Body of pancreas (tissue), 4 donors: ENCODE measurements around the gene DENND1C. TPM values are rescaled to one million over a fixed set of nuclear protein-coding genes. Genes with fewer than 3 reads are reported as not detected.

ENCODE experiments used
- ATAC-seq: fragments of 150-250 bp; one replicate; pipeline ENCODE4 v1.9.1; 2016
- DNase-seq, 4 donors: peaks; one replicate each; pipeline ENCODE4 v3.0.0-alpha.2; 2019
- H3K27ac ChIP-seq, 4 donors: fragments of 200-600 bp; sonication (generic); 1 replicate in 3 of 4; 2 replicates in 1 of 4; pipeline versions ENCODE4 v1.5.1 to v1.6.1; 2016 to 2019; ENCODE audit warnings: mild to moderate bottlenecking in 1 of 4, mixed read lengths in 1 of 4, moderate library complexity in 1 of 4
- H3K27me3 ChIP-seq, 2 donors: fragments of 200-600 bp; sonication (generic); one replicate each; pipeline ENCODE4 v1.6.0; 2016; ENCODE audit warnings: mild to moderate bottlenecking in 1 of 2
- H3K36me3 ChIP-seq, 2 donors: fragments of 200-600 bp; sonication (generic); replicated peaks in 1 of 2; 2 replicates each; pipeline ENCODE4 v1.5.1; 2016; ENCODE audit warnings: low read depth in 2 of 2; ENCODE audit not compliant: insufficient read depth in 1 of 2
- H3K4me1 ChIP-seq: fragments of 200-600 bp; sonication (generic); one replicate; pipeline ENCODE4 v1.6.0; 2016
- H3K4me3 ChIP-seq, 2 donors: fragments of 200-600 bp; sonication (generic); 1 replicate in 1 of 2; 2 replicates in 1 of 2; pipeline ENCODE4 v1.5.1; 2016 to 2019
- H3K9me3 ChIP-seq, 3 donors: fragments of 200-600 bp; sonication (generic); 1 replicate in 2 of 3; 2 replicates in 1 of 3; pipeline ENCODE4 v1.5.1; 2016
- POLR2A ChIP-seq, 3 donors: fragments of 450-650 bp; IDR thresholded peaks; one replicate each; pipeline ENCODE4 v1.6.1; 2016; ENCODE audit warnings: antibody characterized with exemption in 3 of 3, mild to moderate bottlenecking in 2 of 3
- WGBS, 2 donors: methylation state at CpG; one replicate each; pipeline ENCODE4 v1.1.5; 2017; 5-methylcytosine and 5-hydroxymethylcytosine counted together
- intact Hi-C: fragments of 100-400 bp; cut with DNase I; formaldehyde crosslinking; loops from one replicate; pipeline ENCODE4 v1.15.1; 2023
- total RNA-seq, 2 donors: library from RNA; depleted of rRNA; stranded (reverse); fragments of >200 nt; gene quantifications; one replicate each; pipeline ENCODE4 v1.1.0, GENCODE V29; 2016
- TF ChIP-seq, protein P1 (sequence below), 7 experiments: fragments of 450-650 bp in 4 of 7; fragments of 200-600 bp in 3 of 7; sonication (generic) in 3 of 7; IDR thresholded peaks; one replicate each; pipeline ENCODE4 v1.5.1; 2016 to 2019; ENCODE audit warnings: antibody characterized with exemption in 7 of 7

DENND1C gene
- total RNA-seq, 2 donors from 2014 or later = 1.0 to 1.3 TPM

DNA sequence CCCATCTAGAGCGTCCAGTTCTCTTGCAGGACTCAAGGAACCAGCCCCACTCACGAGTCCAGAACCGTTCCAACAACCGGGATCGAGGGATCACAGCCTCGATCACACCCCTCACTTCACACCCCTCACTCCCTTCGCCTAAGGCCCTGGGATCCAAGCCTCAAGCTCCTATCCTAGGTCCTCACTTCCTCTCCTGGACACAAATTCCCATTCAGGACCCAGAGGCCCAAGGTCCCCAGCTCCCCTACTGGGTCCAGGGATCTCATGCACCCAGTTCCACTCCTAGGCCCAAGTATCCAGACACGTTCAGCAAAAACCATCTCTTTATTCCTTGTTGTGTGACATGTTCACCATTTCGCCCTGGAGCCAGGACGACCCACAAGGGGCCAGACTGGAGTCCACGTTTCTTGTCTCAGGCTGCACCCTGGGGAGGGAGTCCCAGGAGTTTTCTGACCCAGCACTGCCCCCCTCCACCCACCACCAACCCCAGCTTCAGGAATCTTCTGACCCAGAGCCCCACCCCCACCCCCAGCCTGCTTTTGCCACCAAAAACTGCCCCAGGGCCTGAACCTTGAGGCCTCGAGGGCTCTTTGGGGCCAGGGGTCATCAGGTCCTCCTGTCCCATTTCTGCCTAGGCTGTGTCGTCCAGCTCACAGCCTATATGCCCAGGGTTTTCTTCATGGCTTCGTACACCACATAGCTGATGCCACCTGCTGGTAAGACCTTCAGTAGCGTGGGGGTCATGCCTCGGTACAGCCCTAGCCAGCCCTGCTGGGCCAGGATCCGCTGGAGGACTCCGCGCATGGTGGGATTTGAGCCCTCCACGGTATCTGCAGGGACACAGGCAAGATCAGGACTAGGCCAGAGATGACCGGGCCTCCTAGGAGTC lies 55.6 kb downstream of the DENND1C start:
- TF ChIP-seq, protein P1, sequence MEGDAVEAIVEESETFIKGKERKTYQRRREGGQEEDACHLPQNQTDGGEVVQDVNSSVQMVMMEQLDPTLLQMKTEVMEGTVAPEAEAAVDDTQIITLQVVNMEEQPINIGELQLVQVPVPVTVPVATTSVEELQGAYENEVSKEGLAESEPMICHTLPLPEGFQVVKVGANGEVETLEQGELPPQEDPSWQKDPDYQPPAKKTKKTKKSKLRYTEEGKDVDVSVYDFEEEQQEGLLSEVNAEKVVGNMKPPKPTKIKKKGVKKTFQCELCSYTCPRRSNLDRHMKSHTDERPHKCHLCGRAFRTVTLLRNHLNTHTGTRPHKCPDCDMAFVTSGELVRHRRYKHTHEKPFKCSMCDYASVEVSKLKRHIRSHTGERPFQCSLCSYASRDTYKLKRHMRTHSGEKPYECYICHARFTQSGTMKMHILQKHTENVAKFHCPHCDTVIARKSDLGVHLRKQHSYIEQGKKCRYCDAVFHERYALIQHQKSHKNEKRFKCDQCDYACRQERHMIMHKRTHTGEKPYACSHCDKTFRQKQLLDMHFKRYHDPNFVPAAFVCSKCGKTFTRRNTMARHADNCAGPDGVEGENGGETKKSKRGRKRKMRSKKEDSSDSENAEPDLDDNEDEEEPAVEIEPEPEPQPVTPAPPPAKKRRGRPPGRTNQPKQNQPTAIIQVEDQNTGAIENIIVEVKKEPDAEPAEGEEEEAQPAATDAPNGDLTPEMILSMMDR (IDR thresholded peaks at IDR 0.05) = no peak
- no peak for TF ChIP-seq POLR2A (IDR thresholded peaks at IDR 0.05)
- Histone ChIP-seq H3K4me3 (no peak overlapping the region), H3K27ac (peak overlapping the region; percentile 63 to 82 (median 78)), H3K36me3 (no peaks in the 10 kb centered on the region), H3K9me3 (no peaks in the 10 kb centered on the region), H3K4me1 (peaks cover 19% of the 10 kb centered on the region), H3K27me3 (no peaks in the 10 kb centered on the region)
- intact Hi-C loops = no loop called here
- 91 to 94% methylated on average over 18 to 19 of the region's 21 CpGs for WGBS, 2 donors
- ATAC-seq (no peak), DNase-seq (no peak)

DNA sequence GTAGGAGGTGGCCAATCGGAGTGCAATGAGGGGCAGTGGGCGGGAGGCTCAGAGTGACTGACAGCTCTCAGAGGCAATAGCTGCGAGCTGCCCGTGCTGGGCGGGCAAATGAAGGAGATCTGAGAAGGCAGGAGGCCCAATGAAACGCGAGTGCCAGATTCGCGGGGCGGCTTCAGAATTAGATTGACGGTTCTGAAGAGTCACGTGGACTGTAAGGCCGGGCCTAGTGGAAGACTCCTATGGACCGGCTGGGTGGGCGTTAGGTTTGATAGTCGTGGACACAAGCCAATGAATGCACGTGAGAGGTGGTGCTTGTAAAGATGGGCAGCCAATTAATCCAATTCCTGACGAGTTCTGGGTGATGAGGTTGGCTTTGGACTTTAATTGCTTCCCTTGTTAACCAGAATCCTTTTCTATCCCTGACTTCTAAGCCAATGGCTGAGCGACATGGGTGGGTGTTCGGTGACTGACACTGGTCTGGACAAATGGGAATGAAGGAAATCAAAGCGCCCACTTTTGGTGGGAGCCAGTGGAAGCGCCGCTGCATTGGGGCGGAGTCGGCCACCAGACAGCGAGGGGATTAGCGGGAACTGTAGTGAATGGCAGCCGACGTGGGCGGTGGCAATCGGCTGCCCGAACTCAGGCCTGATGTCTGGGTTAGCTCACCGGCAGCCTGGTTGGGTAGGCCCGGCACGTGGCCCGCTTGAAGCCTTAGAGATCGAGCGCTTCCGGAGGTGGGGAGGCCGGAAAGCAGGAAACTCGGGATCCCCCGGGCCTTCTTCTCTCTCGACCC lies 56.5 kb downstream of the DENND1C start:
- no peaks in the 10 kb centered on the region for H3K36me3 ChIP-seq
- H3K27me3 ChIP-seq = no peaks in the 10 kb centered on the region
- peaks cover 19% of the 10 kb centered on the region for H3K4me1 ChIP-seq
- TF ChIP-seq, protein P1 (IDR thresholded peaks at IDR 0.05) = peak in 1 of 7 experiments; percentile 9
- peak in 1 of 3 donors; percentile 32 for TF ChIP-seq POLR2A (IDR thresholded peaks at IDR 0.05)
- H3K9me3 ChIP-seq = no peaks in the 10 kb centered on the region
- WGBS, 2 donors = 6 to 21% methylated on average over 22 to 42 of the region's 43 CpGs
- peak overlapping the region; percentile 63 to 82 (median 78) for H3K27ac ChIP-seq
- intact Hi-C loops = no loop called here
- H3K4me3 ChIP-seq = no peak overlapping the region
- ATAC-seq = peak; percentile 91
- peak; percentile 100 for DNase-seq

DNA sequence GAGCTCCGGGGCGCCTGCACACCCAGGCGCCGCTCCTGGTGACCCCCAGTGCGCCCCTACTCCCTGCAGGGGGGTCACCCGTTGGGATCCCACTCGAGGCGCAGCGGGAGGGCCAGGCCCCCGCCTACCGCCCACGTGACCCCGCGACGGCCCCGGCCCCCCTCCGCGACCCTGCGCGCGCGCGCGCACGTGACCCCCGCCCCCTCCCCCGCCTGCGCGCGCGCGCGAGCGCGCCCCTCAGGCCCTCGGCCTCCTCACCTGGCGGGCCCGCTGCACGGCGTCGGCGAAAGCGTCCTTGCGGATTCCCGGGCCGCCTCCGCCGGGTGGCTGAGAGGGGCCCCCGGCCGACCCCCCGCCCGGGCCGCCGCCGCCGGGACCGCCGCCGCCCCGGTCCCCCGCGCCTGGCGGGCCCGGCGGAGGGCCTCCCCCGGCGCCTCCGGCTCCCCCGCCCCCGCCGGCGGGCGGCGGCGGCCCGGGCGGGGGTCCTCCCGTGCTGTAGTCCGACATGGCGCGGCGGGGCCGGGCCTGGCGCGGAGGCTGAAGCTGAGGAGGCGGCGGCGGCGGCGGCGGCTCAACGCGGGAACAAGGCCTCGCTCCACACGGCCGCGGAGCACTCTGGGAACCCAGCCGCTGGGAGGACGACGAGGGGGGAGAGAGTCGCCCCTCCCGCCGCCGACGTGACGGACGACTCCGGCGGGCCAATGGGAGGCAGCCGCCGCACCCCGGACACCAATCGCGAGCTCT lies 57.2 kb downstream of the DENND1C start, which contains the start of gene KHSRP:
Gene KHSRP (minus strand): TSS at position 617 of the 744 bp plus-strand sequence. CDS start 110 bp downstream, at position 507.
- H3K4me3 ChIP-seq = peak within 1 kb of the TSS; percentile 42 to 72
- DNase-seq (no peak), ATAC-seq (no peak)
- H3K27me3 ChIP-seq = no peaks in the 10 kb centered on the region
- H3K36me3 ChIP-seq = no peaks in the 10 kb centered on the region
- peak within 1 kb of the TSS; percentile 63 to 82 (median 78) for H3K27ac ChIP-seq
- H3K9me3 ChIP-seq = no peaks in the 10 kb centered on the region
- WGBS, 2 donors = 0% methylated on average over 16 of the region's 114 CpGs; no CpG with 5 or more reads in 1 of the 2 donors
- TF ChIP-seq, protein P1 (IDR thresholded peaks at IDR 0.05) = no peak
- peak; percentile 41 to 74 (median 63) for TF ChIP-seq POLR2A (IDR thresholded peaks at IDR 0.05)
- H3K4me1 ChIP-seq = peaks cover 19% of the 10 kb centered on the region
- intact Hi-C loops = no loop called here

DNA sequence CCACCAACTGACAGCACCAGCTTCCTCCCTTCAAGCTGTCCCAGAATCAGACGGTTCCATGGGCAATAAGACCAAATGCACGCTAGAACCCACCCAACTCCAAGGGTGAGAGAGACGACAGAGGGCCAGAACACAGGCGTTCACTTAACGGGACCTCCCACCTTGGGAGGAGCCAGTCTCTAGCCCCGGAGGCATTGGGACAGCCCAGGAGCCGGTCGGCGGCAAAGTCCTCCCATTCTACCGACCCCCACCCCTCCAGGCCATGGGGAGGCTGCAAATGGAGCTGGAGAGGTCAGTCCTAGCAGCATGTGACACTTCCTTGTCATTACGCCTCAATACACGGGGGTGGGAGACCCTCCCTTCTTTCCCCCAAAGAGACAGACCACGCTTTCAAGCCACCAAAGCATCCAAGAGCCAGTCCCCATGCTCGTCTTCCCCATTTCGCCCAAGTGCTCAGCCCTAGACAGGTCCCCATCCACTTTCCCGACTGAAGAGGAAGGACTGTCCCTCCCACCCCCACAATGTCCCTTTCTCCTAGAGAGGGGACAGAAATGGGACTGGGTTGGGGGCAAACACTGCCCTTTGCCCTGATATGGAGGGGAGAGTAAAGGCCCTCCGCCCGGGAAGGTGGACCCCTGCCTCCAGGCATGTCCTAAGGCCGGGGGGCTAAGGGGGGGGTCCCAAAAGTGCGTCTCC lies 57.9 kb downstream of the DENND1C start:
- Histone ChIP-seq H3K4me1 (peaks cover 19% of the 10 kb centered on the region), H3K27ac (peak overlapping the region in 3 of 4 donors; percentile 53 to 68 (median 58)), H3K27me3 (no peaks in the 10 kb centered on the region), H3K9me3 (no peaks in the 10 kb centered on the region), H3K4me3 (peak overlapping the region; percentile 42 to 72), H3K36me3 (peaks cover 1 to 6% of the 10 kb centered on the region in 2 donors)
- intact Hi-C loops = no loop called here
- DNase-seq (peak in 2 of 4 donors; percentile 32 to 34), ATAC-seq (no peak)
- WGBS, 2 donors = 1 to 2% methylated on average over 15 to 19 of the region's 20 CpGs
- TF ChIP-seq, protein P1 (IDR thresholded peaks at IDR 0.05) = no peak
- no peak for TF ChIP-seq POLR2A (IDR thresholded peaks at IDR 0.05)
